Progenitor cell of endocrine pancreas (in vitro differentiated cells): ENCODE data around the gene POGLUT2. TPM values are rescaled to one million over a fixed set of nuclear protein-coding genes. Genes with fewer than 3 reads are reported as not detected.

Experiments
- DNase-seq: peaks from one replicate; pipeline ENCODE4 v3.0.0; 2021; ENCODE audit warnings: low spot score; ENCODE audit not compliant: unreplicated experiment
- H3K27ac Mint-ChIP-seq: 2 replicates; pipeline ENCODE4 v1.8.0; 2021; ENCODE audit warnings: mild to moderate bottlenecking, moderate library complexity, mixed read lengths
- H3K27me3 Mint-ChIP-seq: 2 replicates; pipeline ENCODE4 v1.8.0; 2021; ENCODE audit warnings: mixed read lengths
- H3K36me3 Mint-ChIP-seq: 2 replicates; pipeline ENCODE4 v1.8.0; 2022; ENCODE audit warnings: mixed read lengths; ENCODE audit not compliant: insufficient read depth
- H3K4me1 Mint-ChIP-seq: 2 replicates; pipeline ENCODE4 v1.8.0; 2021; ENCODE audit warnings: low read depth, mixed read lengths
- H3K4me3 Mint-ChIP-seq: 2 replicates; pipeline ENCODE4 v1.8.0; 2021; ENCODE audit warnings: low read depth, mild to moderate bottlenecking, moderate library complexity, mixed read lengths
- H3K9me3 Mint-ChIP-seq: 2 replicates; pipeline ENCODE4 v1.8.0; 2021; ENCODE audit warnings: low read depth, mixed read lengths
- total RNA-seq: library from RNA; stranded (reverse); gene quantifications from 2 replicates; pipeline ENCODE4 v1.2.1, GENCODE V29; 2021
- TF ChIP-seq, protein P1 (sequence below): fragments of 200-600 bp; sonication (generic); IDR thresholded peaks from one replicate; pipeline ENCODE4 v1.5.0; 2021; ENCODE audit warnings: antibody characterized with exemption, mild to moderate bottlenecking; ENCODE audit not compliant: unreplicated experiment

POGLUT2 gene
- total RNA-seq, 1 donor from 2014 or later, result 20.2 TPM

DNA sequence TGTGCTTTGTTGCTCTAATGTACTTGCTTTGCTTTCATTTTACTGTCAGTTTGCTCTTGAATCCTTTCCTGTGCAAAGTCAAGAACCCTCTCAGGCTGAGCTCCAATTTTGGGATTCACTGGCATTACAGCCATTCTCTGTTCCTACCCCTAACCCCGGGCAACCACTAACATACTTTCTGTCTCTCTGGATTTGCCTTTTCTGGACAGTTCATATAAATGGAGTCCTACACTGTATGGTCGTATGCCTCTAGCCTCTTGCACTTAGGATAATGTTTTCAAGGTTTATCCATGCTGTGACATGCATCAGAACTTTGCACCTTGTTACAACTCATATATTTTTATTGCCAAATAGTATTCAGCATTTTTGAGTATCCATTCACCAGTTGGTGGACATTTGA lies 22.5 kb downstream of the POGLUT2 start:
- TF ChIP-seq, protein P1, sequence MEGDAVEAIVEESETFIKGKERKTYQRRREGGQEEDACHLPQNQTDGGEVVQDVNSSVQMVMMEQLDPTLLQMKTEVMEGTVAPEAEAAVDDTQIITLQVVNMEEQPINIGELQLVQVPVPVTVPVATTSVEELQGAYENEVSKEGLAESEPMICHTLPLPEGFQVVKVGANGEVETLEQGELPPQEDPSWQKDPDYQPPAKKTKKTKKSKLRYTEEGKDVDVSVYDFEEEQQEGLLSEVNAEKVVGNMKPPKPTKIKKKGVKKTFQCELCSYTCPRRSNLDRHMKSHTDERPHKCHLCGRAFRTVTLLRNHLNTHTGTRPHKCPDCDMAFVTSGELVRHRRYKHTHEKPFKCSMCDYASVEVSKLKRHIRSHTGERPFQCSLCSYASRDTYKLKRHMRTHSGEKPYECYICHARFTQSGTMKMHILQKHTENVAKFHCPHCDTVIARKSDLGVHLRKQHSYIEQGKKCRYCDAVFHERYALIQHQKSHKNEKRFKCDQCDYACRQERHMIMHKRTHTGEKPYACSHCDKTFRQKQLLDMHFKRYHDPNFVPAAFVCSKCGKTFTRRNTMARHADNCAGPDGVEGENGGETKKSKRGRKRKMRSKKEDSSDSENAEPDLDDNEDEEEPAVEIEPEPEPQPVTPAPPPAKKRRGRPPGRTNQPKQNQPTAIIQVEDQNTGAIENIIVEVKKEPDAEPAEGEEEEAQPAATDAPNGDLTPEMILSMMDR, result no peak

DNA sequence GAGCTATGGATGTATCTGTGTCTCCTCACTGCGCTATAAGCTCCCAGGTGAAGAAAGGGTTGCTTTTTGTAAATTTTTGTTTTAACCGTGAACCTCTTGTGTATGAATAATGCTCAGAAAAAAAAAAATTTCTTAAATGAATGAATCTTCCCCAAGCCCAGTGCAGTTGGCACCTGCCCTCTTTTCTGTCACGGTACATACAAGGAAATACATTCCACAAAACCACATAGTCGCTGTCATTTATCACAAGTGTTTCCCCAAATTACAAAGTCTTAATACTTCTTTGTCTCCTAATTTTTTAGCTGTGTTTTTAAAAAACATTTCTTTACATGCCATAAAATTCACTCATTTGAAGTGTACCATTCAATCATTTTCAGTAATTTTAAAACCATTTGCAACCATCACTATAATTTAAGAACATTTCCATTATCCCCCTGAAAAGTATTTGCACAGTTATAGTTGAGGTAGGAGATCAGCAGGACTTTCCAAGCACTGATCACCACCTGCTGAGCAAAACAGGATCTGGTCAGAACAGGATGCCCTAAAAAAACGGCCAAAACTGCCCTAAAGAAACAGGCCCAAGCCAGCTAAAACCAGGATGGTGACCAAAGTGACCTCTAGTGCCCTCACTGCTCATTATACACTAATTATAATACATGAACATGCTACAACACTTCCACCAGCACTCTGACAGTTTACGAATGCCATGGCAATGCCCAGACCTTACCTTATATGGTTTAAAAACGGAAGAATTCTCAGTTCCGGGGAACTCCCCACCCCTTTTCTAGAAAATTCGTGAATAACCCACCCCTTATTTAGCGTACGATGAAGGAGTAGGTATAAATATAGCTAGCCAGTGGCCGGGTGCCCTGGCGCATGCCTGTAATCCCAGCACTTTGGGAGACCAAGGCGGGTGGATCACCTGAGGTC lies 23.9 kb downstream of the POGLUT2 start:
- no peaks in the 10 kb centered on the region for H3K9me3 Mint-ChIP-seq
- H3K27ac Mint-ChIP-seq, result no peak overlapping the region
- no peaks in the 10 kb centered on the region for H3K36me3 Mint-ChIP-seq
- TF ChIP-seq, protein P1, result no peak
- H3K4me3 Mint-ChIP-seq, result peak overlapping the region; percentile 89
- no peaks in the 10 kb centered on the region for H3K27me3 Mint-ChIP-seq
- H3K4me1 Mint-ChIP-seq, result peaks cover 5% of the 10 kb centered on the region
- no peak for DNase-seq

More for the DNA sequence above, 22.5 kb downstream of the POGLUT2 start:
- H3K36me3 Mint-ChIP-seq, result peaks cover 4% of the 10 kb centered on the region
- H3K4me3 Mint-ChIP-seq, result no peak overlapping the region
- no peaks in the 10 kb centered on the region for H3K27me3 Mint-ChIP-seq
- no peak overlapping the region for H3K27ac Mint-ChIP-seq
- DNase-seq, result no peak
- peaks cover 3% of the 10 kb centered on the region for H3K9me3 Mint-ChIP-seq
- peaks cover 5% of the 10 kb centered on the region for H3K4me1 Mint-ChIP-seq

DNA sequence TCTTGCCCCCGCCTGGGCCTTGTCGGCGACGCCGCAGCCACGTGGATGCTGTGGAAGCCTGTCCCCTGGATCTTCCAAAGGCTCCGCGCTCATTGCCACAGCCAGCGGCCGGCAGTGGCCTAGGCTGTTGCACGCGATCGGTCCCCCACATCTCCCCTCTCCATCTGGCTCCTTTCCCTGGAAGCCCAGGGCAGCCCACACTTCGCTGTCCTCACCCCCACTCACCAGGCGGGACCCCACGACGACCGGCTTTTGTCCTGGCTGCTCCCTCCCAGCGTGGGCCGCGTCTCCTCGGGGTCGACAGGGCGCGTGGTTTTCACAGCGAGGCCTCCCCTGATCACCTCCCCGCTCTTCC lies 24.6 kb downstream of the POGLUT2 start:
- no peaks in the 10 kb centered on the region for H3K9me3 Mint-ChIP-seq
- no peak for DNase-seq
- peaks cover 5% of the 10 kb centered on the region for H3K4me1 Mint-ChIP-seq
- H3K27me3 Mint-ChIP-seq, result no peaks in the 10 kb centered on the region
- peak overlapping the region; percentile 91 for H3K27ac Mint-ChIP-seq
- H3K36me3 Mint-ChIP-seq, result no peaks in the 10 kb centered on the region
- peak overlapping the region; percentile 89 for H3K4me3 Mint-ChIP-seq
- TF ChIP-seq, protein P1, result no peak

DNA sequence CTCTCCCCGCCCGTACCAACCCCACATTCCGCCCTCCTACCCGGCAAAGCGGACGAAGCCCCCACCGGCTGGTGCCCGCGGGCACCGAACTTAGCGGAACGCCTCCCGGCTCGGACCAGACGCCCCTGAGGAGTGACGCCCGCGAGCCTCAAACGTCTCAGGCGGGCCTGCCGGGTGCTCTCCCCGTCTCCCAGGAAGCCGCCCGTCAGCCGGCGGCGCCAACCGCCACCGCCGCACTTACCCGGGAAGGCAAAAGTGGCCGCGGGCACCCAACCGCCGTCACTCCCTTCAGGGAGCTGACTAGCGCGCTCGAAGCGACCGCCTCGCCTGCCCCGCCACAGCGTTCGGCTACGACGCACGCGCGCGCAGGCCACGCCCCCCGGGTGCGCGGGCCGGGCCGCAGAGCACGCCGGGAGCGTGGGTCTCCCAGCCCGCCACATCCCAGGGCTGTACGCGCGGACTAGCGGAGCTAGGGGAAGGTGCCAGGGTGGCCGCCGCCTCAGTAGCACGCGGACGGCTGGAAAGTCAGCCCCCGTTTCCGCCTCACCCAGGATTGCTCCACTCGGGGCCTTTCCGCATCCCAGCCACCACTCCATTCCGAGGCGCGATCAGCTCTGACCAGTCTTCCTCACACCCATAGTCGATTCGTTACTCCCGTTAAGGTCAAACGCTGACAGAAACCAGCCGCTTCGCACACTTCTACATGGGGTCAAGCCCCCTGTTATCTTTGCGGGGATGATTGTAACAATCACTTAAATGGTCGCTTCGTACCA lies 25.1 kb downstream of the POGLUT2 start, which contains the start of gene TEX30:
Gene TEX30, minus strand, starts transcription at position 346 of the 773 bp plus-strand sequence. CDS start 3,760 bp downstream, outside the sequence.
- Mint-ChIP-seq H3K9me3 (no peaks in the 10 kb centered on the region), H3K27ac (peak within 1 kb of the TSS; percentile 91), H3K4me3 (peak within 1 kb of the TSS; percentile 89), H3K27me3 (no peaks in the 10 kb centered on the region), H3K36me3 (no peaks in the 10 kb centered on the region), H3K4me1 (peaks cover 5% of the 10 kb centered on the region)
- DNase-seq, result peak; percentile 81
- TF ChIP-seq, protein P1, result no peak

DNA sequence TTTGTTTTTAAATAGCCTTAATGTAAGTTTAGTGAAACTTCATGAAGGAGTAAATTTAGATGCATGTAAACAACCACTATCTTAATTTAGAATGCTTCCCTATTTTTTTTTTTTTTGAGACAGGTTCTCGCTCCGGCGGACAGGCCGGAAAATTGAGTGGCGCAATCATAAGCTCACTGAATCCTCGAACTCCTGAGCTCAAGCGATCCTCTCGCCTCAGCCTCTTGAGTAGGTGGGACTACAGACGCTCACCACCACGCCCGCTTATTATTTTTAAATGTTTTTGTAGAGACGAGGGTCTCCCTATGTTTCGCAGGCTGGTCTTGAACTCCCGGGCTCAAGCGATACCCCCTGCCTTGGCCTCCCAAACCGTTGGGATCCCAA lies 26.7 kb downstream of the POGLUT2 start:
- Mint-ChIP-seq H3K27me3 (no peaks in the 10 kb centered on the region), H3K4me3 (peak overlapping the region; percentile 89), H3K36me3 (no peaks in the 10 kb centered on the region), H3K4me1 (peaks cover 5% of the 10 kb centered on the region), H3K27ac (no peak overlapping the region), H3K9me3 (no peaks in the 10 kb centered on the region)
- TF ChIP-seq, protein P1, result no peak
- no peak for DNase-seq
